Embryonic facial prominence (tissue), 1 donor: Measurements from ENCODE around the gene ARV1.

Experiments
- DNase-seq: peaks from one replicate; pipeline ENCODE4 v3.0.0-alpha.2; 2016; ENCODE audit errors: extremely low spot score

The ARV1 gene

GRCh38 chr1:230978491-230979388 lies at the start of gene ARV1, which contains the start of gene TTC13:
ARV1 (plus strand) TSS chr1:230979094; CDS start chr1:230979106, 12 bp downstream.
TTC13 (minus strand) TSS chr1:230978861; CDS start chr1:230978830, 31 bp downstream.
- peak; percentile 91 for DNase-seq

DNA sequence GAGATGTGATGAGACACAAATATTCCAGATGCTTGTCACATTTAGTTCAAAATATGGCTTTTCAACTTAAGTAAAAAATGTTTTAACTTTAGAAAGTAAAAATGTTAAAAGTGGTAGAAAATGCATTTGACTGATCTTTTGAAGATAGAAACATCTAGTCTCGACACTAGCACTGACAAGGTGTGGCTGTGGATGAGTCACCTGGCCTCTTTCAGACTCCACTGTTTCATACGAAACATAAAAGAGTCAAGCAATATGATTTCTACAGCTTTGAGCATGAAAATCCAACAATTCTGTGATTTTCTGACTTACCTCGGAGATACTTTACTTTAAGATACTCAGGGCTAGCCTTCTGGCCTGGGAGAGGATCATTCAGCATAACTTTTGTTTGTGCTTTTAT lies 47.9 kb upstream of the ARV1 start:
- no peak for DNase-seq

DNA sequence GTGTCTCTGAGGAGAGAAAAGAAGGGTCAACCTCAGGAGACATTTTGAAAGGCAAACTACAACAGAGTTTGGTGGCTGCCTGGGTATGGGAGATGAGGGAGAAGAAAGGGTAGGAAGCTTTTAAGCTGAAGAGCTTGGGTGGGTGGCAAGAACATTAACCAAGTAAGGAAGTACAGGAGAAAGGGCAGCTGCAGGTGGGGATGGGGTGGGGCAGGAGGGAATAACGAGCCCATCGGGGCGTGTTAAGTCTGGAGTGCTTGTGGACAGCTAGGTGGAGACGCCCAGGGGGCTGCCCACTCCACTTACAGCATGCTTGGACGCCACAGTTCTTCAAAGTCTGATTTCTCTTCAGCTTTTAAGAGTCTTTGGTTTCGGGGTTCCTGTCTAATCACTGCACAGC lies 43.0 kb upstream of the ARV1 start:
- no peak for DNase-seq

DNA sequence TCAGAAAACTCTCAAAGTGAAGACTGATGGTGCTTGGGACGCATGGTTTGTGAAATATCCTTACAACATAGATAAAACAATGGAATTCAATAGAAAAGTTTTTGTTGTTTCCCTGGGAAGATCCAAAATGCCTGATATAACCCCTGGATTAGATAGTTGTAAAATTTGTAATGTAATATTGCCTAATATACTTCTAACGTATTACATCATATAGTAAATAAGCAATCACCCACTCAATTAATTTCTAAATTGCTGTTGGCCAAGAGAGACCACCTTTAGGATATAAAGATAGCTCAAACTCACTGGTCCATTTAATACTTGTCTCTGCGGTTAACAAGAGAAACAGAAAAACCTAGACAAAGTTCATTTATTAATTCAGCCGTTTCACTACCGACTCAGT lies 42.4 kb upstream of the ARV1 start:
- DNase-seq: no peak

DNA sequence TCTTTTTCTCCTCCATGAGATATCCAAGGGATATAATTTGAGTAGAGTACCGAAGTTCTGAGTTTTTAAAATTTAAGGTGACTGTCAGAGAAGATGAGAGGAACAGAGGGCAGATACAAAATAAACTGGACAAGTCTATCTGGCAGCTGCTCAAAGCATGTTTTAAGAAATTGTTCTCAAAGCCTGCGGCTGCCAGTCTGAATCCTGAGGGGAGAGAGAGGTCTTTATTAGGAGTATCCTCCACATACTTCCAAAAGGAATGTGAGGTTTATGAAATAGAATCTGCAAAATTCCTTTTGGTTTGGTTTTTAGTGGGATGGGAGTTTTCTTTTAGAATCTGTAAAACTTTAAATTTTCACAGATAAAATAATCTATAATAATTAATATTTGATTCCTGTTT lies 41.5 kb upstream of the ARV1 start:
- DNase-seq: no peak

DNA sequence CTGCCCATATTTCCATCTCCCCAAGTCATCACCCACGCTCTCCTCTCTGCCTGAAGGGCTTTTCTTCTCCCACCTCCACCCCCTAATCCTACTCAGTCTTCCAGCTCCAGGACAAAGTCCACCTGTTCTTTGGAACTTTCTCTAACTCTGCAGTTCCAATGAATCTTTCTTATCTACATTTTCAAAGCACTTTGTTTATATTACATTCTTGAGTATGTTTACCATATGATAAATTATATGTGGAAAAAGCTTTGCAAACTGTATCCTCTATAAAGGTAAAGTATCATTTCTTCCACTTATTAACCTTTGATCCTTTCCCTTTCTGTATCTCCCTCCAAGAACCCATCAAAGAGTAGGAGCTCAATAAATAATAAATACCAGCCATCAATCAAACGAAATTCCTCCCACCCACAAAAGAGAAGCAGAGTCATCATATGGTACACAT lies 39.9 kb upstream of the ARV1 start:
- DNase-seq: no peak

DNA sequence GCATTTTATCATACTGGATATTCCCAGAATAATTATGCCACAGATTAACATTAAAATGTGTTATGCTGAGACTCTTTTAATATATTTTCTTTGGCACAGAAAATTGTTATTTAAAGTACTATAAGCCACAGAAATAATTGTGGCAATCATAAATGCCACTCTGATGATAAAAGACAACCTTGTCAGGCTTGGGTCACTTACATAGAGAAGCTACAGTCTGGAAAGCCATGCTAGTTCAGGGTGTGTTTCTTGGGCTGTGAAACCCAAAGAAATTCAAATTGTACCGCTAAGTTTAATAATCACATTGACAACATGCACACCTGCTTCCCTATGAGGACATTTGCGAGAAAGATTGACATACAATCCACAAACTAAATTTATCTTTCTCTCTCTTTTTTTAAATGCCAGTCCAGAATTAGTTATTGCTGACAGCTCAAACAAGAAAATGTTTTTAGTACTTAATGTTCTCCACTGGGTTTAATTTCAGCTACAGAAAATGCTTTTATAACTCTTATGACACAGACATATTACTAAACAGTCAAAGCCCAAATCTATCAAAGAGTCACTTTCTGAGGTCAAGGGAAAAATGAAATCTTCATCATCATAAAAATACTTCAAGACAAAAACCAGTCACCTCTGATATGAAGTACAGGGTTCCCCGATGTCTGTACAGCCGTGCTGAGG lies 38.9 kb upstream of the ARV1 start:
- DNase-seq: no peak

DNA sequence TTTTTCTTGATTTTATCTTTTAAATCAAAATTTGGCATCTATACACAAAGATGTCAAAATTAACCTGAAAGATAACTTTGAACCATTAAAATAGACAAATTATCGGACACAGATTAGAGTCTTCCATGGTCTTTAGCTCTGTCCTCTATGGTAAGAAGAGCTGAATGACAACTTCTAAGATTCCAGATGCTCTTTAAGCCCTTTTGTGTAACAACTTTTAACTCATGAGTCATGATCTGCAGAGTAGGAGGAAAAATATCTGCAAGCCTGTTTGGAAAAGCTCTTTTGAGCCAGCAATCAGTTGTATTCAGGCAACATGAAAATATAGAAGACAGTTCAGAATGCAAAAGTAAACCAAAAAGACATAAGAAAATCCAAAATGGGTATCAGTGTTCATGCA lies 38.0 kb upstream of the ARV1 start:
- DNase-seq: no peak

GRCh38 chr1:230943048-230943593 lies 35.8 kb upstream of the ARV1 start:
- no peak for DNase-seq

GRCh38 chr1:230948301-230948700 lies 30.6 kb upstream of the ARV1 start:
- no peak for DNase-seq

GRCh38 chr1:230948903-230949302 lies 30.0 kb upstream of the ARV1 start:
- DNase-seq: no peak

DNA sequence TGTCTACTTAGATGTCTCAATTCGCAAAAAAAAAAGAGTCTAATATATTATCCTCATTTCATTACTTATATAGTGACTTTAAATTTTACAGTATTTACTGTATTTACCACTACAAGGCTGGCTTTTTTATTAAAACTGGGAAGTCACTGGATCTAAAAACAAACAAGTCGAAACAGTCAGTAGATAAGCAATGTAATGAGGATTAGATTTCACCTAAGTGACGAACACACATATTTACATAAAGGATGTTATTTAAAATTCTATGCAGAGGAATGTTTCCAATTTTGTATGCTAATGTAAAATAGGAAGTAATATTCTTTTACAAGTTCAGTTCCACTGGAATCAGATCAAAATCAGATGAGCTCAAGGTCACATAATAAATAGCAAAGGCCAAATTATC lies 28.5 kb upstream of the ARV1 start:
- no peak for DNase-seq

DNA sequence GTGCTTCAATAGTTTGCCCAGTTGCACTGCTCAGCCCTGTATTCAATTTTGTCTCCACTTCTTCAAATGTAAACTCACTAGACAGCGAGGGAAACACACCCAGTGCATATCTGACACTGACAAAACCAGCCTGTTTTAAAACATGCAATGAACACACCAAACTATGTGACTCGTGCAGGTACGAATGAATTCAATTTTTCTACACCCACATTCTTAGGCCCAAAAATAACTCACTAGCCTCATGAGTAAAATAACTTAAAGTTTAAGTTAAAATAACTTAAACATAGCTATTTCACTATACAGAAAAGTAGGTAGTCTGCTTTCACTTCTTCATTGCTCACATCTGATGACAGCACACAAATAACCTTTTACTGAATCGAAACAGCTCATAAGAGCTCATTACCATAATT lies 21.3 kb upstream of the ARV1 start:
- DNase-seq: no peak

DNA sequence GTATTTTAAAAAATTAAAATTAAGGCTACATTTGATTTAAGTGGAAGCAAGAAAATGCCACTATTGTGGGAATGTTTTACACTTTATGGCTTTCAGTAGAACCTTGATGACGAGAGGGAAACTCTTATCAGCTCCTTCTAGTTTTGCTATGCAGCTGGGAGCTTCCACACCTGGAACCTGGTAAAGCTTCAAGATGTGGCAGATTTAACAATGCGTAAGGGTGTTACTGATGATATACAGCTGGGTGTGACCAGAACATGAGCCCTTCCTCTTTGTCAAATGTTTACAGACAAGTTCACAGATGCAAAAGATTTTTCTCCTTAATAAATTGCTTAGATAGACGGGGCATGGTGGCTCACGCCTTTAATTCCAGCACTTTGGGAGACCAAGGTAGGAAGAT lies 20.5 kb upstream of the ARV1 start:
- DNase-seq: no peak

DNA sequence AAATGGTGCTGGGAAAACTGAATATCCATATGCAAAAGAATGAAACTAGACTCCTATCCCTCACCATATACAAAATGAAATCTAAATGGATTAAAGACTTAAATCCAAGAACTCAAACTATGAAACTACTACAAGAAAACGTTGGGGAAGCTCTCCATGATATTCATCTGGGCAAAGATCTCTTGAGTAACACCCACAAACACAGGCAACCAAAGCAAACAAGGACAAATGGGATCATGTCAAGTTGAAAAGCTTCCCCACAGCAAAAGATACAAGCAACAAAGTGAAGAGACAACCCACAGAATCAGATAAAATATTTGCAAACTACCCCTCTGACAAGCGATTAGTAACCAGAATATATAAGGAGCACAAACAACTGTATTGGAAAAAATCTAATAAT lies 14.0 kb upstream of the ARV1 start:
- DNase-seq: no peak

- no peak for DNase-seq
Measured at GRCh38 chr1:230965535-230965934, 13.4 kb upstream of the ARV1 start.

DNA sequence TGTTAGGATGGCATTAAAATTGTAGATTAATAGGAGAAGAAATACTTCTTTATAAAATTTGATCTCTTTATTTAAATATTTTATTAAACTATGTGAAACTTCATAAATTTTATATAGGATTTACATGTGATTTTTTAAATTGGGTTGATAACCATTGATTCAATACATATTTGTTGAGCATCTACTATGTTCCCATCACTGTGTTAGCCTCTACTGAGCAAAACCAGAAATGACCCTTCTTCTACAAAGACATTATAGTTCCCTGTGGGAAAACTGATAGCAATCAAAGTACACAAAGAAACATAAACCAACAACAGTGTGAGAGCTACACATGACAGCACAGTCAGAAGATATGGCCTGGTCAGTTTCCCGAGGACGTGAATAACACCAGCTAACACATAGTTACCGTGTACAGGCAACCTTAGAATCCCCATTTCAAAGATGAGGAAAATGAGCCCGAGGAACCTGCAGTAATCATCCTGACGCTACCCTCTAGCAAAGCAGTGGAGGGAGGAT lies 12.5 kb upstream of the ARV1 start:
- no peak for DNase-seq

- no peak for DNase-seq
Measured at GRCh38 chr1:230970432-230970831, 8.5 kb upstream of the ARV1 start.

GRCh38 chr1:230971771-230972170 lies 7.1 kb upstream of the ARV1 start:
- DNase-seq: no peak

DNA sequence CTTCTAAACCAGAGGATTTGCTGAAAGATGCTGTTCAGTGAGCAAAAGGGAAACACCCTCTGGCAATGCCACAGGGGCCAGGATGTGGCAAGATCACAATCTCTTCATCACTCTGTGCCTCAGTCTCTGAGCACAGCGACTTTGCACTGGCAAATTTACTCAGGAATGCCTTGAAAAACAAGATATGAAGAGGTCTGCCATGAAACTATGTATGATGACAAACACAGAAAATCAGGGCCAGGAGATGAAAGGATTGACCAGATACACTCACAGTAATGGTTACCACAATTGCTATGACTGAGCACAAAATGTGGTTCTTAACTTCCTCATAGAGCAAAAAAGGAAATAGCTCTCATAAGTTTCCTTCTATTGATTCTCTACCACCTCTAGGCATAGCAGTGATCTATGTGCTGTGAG lies 6.0 kb upstream of the ARV1 start:
- no peak for DNase-seq

GRCh38 chr1:230975636-230976035 lies 3.3 kb upstream of the ARV1 start:
- DNase-seq: no peak

GRCh38 chr1:230976360-230976759 lies 2.5 kb upstream of the ARV1 start:
- no peak for DNase-seq
